MV-4-11 (cell line): ENCODE data around the gene RAE1.

ENCODE experiments used
- DNase-seq: peaks from one replicate; lab custom pipeline; 2025; lab: John Stamatoyannopoulos, UW

The RAE1 gene

GRCh38 chr20:57372157-57372556 lies 21.1 kb downstream of the RAE1 start:
- no peak for DNase-seq

DNA sequence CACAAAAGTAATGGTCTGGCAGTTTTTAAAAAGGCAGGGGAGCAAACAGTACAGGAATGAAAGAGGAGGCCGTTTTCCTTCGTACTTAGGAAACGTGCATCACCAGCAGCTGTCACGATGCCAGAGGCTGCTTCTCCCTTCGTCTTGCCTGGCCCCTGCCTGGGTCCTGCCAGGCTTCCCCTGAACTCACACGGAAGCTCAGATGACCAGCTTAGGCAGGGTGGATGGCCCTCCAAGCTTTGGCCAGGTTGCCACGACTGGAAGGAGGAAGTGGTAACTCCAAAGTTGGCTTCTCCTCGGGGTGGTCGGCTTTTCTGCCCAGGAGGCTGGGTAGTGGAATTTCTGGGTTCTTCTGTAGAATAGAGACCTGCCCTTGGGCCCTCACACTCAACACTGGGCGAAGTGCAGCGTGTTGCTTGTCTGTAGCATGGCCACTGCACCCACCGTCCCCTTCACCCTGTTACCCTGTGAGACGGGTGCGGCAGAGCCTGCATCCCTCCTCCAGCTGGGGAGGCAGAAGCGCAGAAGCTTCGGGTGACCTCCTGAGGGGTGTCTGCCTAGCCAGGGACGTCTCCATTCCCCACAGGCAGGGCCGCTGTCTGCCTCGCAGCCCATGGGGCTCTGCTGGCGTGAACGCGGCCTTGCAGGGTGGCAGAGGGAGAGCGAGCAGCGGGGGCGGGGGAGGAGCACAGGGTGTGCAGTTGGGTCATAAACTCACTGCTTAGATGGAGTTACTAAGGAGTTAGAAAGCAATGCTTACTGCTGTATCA lies 21.7 kb downstream of the RAE1 start:
- DNase-seq: no peak

GRCh38 chr20:57374343-57374930 lies 23.4 kb downstream of the RAE1 start:
- DNase-seq: no peak

DNA sequence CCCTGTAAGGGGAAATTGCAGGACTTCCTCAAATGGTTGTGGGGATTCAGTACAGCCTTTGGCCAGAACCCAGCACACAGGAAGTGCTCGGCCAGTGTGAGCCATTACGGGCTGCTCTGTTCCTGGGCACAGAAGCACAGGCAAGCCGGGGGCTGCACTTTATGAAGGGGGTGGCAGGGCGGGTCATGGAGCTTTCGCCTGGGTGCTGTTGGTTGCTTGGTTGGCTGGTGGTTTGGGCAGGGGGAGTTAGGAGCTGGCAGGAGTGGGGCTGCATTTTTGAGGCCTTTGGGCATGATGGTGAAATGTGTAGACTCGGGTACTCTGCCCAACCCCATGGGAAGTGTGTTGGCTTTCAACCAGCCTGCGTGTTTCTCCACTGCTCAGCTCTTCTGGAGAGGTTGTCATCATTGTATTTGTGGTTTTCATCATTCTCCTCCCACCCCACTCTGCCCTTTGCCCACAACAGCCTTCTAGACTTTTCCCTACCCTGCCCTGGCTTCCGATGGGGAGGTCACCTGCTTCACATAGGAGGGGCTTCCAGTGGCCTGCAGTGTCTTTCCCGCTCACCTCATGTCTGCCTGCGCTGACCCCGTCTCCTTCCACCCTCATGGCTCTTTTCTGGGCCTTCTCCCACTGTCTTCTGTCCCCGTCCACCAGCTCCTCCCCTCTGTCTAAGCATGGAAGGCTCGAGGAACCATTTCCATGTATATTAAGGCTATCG lies 24.0 kb downstream of the RAE1 start:
- DNase-seq: peak; percentile 80

DNA sequence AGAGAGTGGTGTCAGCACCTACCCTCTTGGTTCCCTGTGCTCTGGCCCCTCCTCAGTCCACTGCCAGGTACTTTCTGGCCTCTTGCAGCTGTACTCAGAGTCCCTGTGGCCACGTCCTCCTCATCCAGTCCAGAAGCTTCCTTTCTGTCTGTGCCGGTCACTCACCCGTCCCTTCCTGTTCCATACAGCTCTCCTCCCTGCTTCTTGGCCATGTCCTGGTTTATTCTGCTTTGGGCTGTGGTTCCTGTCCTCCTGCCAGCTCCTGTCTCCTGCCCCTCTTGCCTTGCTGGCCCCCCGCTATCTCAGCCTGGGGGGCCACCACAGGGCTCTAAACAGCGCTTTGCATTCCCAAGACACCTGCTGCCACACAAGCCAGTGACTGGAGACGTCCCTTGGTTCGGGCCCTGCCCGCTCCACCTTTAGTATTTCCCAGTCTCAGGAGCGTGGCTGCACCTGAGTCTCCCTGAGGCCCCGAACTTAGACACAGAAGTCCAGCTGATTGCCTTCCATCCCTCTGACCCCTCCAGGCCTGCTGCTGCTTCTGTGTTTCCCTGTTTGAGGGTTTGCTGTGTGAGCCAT lies 24.7 kb downstream of the RAE1 start:
- no peak for DNase-seq

- no peak for DNase-seq
Measured at GRCh38 chr20:57377350-57377749, 26.3 kb downstream of the RAE1 start.

DNA sequence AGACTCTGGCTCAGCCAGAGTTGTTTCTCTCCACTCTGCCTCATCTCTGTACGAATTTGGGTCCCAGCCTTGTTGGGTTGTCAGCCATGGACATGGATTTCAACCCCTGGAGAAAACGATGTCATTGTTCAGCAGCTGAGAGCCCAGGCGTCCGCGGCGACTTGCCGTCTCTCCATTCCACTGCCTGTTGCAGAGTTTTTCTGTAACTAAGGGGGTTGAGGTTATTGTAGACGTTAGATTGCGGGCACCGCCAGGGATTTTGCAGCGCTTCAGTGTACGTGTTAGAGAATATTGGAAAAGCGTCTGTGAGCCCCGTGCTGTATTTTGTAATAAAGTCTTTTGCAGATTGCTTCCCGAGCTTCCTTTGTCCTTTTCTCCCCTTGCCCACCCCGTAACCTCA lies 27.1 kb downstream of the RAE1 start:
- DNase-seq: no peak

DNA sequence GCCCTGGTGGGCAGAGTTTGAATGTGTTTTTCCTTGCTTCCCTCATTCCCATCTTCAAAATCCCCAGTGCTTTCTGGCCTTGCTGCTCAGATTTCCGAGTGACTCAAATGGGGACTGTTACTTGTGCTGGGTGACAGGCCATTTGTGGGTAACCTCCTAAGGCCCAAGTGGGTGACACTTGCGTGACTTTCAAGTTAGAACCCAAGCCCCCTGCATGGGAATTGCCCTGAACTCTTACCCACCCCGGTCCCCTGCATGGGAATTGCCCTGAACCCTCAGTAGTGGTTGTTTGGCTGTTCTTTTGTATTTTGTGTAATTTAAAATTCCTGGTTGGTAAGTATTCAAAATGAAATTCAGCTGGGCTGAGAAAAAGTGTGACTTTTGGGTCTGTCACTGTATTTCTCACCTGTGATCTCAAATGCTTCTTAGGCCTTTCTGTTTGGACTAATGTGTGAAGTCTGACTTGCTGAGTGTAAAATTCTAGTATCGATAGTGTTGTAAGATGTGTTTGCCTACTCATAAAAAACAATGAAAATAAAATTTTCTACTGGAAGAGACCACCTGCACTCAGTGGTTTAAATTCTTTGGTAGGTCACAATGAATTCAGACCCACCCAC lies 27.7 kb downstream of the RAE1 start:
- DNase-seq: no peak

- no peak for DNase-seq
Measured at GRCh38 chr20:57379263-57379647, 28.2 kb downstream of the RAE1 start.

- no peak for DNase-seq
Measured at GRCh38 chr20:57380081-57380750, 29.2 kb downstream of the RAE1 start.

DNA sequence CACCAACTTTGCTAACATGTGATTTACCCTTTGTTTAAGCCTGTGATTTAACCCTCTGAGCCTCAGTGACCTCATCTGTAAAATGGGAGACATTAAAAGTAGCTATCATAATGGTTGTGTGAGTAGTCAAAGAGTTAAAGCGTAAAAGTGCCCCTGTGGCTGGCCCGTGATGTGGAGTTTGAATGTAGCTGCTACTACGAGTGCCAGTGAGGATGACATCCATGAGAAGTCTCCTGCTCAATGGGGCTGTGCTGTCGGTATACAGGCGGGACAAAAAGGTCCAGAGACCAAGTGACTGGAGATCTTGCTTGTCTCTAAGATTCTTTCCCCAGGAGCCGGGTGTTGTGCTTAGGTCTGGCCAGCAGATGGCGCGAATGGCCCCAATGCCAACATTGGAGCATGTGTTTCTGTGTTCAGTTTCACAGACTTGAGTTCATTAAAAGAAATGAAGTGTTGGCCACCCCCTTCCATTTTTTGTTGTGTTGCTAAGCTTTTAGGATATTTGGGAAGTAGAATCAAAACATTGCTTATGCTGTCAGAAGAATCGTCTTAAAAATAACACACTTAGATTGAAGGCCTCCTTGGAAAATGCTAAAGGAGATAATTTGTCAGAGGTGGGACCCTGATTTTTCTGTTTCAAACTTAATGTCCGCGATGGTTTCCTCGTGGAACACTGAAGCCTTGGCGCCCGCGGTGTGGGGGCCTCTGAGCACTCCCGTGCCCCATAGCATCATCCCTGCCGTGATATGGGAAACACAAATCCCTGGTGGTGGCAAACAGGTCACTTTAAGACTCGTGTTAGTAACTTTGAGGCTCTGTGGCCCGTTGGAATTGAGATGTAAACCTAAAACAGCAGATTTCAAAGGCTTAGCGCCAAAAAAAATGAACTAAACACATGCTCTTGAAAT lies 30.8 kb downstream of the RAE1 start:
- DNase-seq: peak; percentile 71

- DNase-seq: no peak
Measured at GRCh38 chr20:57382516-57382915, 31.5 kb downstream of the RAE1 start.

GRCh38 chr20:57383447-57384347 lies 32.6 kb downstream of the RAE1 start:
- no peak for DNase-seq

GRCh38 chr20:57384486-57384885 lies 33.4 kb downstream of the RAE1 start:
- DNase-seq: no peak

DNA sequence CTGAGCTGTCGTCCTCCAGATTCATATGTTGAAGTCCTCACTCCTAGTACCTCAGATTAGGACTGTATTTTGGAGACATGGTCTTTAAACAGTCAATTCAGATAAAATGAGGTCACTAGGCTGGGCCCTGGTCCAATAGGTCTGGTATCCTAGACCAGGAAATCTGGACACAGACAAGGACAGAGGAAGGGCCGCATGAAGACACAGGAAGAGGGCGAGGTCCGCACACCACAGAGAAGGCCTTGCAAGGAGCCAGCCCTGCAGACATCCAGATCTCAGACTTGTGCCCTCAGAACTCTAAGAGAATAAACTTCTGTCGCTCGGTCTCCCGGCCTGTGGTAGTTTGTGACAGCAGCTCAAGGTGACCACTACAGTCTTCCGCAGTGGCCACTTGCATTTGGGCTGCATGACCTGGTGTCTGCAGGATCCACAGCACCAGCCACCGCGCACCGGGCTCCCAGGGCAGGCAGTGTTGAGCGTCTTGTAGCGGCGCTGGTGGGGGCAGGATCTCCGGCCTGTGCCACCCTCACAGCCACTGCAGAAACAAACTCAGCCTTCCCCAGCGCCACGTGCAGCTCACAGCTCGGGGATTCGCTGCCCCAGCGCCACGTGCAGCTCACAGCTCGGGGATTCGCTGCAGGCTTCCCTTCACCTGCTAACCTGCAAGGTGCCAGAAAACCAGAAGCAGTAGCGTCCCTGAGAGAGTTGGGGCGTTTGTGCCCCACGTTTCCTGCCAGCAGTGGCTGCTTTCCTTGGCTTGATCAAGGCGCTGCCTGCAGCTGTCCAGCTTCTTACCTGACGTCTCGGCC lies 34.1 kb downstream of the RAE1 start:
- DNase-seq: no peak

DNA sequence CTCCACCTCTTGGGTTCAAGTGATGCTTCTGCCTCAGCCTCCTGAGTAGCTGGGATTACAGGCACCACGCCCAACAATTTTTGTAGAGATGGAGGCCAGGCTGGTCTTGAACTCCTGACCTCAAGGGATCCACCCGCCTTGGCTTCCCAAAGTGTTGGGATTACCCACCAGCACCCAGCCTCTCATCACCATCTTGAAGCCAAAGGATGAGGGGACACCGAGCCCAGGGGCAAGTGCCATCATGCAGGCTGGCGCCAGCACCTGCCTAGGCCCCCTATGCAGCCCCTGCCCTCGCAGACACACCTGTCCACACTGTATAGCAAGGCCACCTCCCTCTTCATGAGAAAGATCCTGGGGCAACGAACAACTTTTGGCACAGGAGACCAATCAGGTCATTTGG lies 34.9 kb downstream of the RAE1 start:
- no peak for DNase-seq

- DNase-seq: no peak
Measured at GRCh38 chr20:57386762-57387161, 35.7 kb downstream of the RAE1 start.

DNA sequence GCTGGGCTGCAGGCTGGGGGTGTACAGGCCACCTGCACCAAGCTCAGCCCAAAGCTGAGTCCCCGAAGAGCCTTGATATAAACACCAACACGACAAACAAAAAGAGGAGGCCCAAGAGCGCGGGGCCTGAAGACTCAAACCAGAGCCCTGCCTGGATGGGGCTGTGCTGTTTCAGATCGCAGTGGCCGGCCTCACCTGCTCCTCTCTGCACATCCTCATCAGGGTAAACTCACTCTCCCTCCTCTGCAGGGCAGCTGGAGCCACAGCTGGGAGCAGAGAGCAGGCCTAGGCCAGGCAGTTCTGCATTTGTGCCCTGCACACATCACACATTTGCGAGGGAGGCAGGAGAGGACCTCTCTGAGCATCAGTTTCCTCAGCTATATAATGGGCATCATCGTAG lies 36.4 kb downstream of the RAE1 start:
- no peak for DNase-seq

DNA sequence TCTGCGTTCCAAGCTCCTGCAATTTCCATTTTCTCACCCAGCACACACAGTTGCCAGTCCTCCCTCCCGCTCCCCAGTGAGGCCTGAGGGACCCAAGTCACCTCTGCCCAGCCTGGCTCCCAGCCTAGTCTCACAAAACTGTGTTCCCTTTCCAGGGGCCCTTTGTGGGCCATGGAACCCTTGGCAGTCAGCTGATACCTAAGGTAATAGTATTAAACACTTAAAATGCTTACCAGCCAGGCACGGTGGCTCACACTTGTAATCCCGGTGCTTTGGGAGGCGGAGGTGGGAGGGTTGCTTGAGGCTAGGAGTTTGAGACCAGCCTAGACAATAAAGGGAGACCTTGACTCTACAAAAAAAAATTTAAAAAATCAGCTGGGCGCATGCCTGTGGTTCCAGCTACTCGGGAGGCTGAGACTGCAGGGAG lies 36.9 kb downstream of the RAE1 start:
- DNase-seq: no peak
